ENCODE measurements around the gene ZBTB4.
A peak's percentile ranks its signal among the peaks of the same experiment; 100 is the strongest.
"Not testable (repeated sequence)": the region's sequence is repeated elsewhere in the genome, so short reads cannot be mapped to it uniquely, and the experiment has no call there.

Gene ZBTB4

GRCh38 chr17:7493941-7494340 lies 14.5 kb upstream of the ZBTB4 start:
- no peak for DNase-seq

DNA sequence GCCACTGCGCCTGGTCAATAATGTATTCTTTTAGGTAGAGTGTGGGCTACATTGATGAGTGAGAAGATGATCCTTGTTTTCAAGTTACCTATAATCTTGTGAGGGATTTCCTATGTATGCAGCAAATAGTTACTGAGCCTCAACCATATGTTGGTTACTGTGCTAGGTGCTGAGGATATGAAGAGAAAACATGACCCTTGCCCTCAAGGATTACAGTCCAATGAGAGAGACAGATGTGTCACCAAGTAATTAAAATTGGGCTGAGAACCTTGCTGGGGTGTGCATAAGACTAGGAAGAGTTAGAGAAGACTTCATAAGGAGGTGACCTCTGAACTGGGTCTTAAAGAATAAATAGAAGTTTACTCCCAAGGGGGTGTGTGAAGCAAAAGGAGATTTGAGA lies 12.2 kb upstream of the ZBTB4 start:
- no peak for DNase-seq

- no peak for DNase-seq
These were observed 10.7 kb upstream of the ZBTB4 start for GRCh38 chr17:7490144-7490543.

DNA sequence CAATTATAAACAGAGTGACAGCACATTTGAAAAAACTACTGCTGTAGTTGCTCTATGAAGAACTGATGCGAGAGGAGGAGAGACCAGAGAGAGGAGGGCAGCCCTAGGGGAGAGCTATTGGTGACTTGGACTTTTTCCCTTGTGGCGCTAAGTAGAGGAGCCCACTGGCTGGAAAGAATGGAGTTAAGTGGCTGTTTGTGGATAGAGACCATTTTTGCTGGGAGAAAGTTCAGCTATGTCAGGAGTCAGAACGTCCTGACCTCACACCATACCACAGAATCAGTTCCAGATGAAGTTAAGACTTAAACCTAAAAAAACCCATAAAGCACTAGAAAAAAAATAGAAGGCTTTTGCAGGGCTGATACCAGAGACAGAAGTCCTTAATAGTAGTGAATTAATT lies 6.8 kb upstream of the ZBTB4 start:
- DNase-seq = no peak

GRCh38 chr17:7484919-7485377 lies 5.5 kb upstream of the ZBTB4 start:
- no peak for DNase-seq

- peak; percentile 89 for DNase-seq
These were observed 4.9 kb upstream of the ZBTB4 start, which contains the start of gene POLR2A for GRCh38 chr17:7484067-7484918. Gene POLR2A, plus strand, starts transcription at chr17:7484366.

- peak; percentile 69 for DNase-seq
These were observed 4.0 kb upstream of the ZBTB4 start for GRCh38 chr17:7483255-7484066.

GRCh38 chr17:7482742-7483088 lies 3.3 kb upstream of the ZBTB4 start:
- DNase-seq = not testable (repeated sequence)

DNA sequence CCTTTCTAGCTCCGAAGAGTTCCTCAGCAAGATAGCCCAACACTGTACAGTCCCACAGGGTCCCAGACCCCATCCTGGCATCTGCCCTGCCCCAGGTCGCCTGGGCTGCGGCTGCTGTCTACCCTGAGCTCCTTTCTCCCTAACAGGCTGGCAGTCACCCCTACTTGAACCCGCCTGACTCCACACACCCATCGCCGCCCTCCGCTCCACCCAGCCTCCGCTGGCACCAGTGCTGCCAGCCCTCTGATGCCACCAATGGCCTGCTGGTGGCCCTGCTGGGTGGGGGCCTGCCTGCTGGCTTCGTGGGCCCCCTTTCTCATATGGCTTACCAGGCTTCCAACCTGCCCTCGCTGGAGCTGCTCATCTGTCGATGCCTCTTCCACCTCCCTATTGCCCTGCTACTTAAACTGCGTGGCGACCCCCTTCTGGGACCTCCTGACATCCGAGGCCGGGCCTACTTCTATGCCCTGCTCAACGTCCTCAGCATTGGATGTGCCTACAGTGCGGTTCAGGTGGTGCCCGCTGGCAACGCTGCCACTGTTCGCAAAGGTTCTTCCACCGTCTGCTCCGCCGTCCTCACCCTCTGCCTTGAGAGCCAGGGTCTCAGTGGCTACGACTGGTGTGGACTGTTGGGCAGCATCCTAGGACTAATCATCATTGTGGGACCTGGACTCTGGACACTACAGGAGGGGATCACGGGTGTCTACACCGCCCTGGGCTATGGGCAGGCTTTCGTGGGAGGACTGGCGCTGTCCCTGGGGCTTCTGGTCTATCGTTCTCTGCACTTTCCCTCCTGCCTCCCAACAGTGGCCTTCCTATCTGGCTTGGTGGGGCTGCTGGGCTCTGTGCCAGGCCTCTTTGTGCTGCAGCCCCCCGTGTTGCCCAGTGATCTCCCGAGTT lies 2.7 kb upstream of the ZBTB4 start:
- not testable (repeated sequence) for DNase-seq

DNA sequence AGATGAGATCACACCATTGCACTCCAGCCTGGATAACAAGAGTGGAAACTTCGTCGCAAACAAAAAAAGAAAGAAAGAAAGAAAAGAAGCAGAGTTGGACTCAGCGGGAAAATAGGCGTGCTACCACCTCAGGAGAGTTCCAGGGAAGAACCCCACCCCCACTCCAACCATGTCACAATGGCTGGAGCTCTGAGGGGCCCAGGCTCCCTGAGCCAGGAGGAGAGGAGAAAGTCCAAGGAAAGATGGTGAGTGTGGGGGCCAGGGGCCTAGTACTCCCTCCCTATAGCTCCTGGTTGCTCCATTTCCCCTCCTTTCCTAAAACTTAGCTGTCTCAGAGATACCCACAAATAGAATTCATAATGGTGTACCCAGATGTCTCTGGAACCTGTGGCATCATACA lies 1.8 kb upstream of the ZBTB4 start, which contains the start of gene SLC35G6:
Gene SLC35G6 (plus strand): TSS at position 172 of the 400 bp plus-strand sequence. CDS start 71 bp downstream, at position 243.
- DNase-seq = not testable (repeated sequence)

GRCh38 chr17:7480089-7480384 lies 606 bp upstream of the ZBTB4 start:
- no peak for DNase-seq

DNA sequence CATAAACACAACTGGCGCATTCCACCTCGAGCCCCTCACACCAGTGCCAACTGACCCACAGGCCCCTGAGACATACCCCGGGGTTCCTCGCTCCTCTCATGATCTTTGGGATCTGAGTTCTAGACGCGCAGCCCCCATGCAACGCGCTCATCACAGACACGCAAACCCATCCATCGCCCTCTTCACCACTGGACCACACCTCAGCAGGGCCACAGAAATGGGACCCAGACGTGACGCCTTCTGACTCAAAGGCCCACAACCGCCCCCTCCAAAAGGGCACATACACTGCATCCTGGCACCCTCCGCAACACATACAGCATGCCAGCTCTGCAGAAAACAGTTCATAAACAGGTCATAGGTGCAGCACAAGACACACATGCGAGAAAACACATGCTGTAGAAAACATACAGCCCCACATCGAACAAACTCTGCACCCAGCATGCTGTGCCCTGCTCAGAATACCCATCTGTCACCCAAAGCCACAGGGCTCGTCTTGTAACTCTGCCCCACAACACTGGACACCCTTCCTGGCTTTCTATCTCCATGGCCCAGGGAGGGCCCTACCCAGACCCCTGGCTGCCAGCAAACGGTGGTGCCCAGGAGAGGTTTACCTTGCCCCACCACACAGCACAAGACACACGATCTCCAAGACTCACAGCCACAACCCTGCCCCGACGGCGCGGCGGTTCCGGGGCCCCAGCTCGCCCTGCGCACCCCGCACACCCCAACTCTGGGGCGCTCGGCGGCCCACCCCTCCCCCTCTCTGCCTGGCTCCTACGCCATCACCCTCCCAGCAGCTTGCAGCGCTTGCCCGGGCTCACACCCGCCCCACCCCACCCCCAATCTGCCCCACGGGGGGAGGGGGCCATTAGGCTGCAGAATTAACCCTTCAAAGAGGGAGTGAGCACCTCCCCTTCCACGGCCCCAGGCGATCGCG lies 887 bp downstream of the ZBTB4 start:
- DNase-seq = no peak

DNA sequence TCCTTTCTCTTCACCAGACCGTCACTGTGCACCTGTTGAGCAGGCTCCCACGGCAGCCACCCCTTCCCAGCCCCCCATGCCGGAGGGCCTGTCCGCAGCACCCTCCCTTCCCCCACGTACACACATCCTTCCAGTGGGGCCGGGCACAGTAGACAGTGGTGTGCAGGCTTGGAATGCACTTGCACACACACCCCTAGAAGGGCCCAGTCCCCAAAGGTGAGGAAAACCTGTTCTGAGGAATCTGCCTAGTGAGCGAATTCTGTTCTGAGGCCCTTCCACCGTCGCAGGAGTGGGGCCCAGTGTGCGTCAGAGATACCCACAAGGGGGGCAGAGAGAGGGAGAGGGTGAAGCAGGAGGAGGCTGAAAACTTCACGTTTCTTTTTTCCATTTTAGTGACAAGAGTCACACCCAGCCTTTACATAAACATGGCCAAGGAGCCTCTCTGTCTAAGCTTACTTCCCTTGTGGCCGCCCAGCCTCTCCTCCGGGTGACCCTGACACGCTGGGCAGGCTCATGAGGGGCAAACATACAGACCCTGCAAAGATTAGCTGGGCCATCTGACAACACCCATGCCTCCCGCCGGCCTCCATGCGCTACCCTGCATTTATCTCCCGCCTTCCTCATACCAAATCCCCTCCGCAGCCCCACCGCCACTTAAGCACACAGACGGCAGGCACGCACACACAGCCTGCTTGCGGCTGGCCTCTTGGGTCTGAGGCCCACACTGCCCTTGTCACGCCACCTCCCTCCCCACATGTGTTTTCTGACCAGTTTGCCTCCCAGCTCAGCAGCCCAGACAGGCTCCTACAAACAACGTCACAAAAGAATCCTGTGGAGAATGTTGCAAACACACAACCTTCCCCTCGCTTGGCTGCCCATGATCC lies 1.8 kb downstream of the ZBTB4 start:
- DNase-seq = no peak

GRCh38 chr17:7476951-7477350 lies 2.5 kb downstream of the ZBTB4 start:
- DNase-seq = no peak

GRCh38 chr17:7476494-7476893 lies 2.9 kb downstream of the ZBTB4 start:
- no peak for DNase-seq

DNA sequence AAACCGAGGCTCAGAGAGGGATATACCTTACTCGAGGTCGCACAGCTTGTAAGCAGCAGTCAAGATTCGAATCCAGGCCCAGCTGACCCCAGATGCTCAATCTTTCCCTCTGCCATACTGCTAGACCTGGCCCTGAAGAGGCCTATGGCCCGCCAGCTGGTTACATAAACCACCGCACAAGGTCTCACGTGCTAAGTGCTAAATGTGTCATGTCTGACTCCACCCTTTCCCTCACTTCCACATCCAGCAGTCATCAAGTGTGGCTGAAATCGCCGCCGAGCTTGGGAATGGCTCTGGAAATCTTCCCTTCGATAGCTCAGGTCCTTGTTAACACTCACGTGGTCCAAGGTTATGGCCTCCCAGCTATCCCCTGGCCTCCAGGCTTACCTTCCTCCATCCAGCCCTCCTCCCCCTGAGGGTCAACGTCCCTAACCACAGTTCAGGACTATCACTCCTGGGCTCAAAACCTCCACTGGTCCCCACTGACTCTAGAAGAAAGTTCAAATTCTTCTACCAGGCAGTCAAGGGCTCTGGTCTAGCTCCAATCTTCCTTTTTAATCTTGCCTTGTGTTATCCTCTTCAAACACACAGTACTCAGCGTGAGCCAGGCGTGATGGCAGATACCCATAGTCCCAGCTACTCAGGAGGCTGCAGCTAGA lies 3.5 kb downstream of the ZBTB4 start:
- no peak for DNase-seq

DNA sequence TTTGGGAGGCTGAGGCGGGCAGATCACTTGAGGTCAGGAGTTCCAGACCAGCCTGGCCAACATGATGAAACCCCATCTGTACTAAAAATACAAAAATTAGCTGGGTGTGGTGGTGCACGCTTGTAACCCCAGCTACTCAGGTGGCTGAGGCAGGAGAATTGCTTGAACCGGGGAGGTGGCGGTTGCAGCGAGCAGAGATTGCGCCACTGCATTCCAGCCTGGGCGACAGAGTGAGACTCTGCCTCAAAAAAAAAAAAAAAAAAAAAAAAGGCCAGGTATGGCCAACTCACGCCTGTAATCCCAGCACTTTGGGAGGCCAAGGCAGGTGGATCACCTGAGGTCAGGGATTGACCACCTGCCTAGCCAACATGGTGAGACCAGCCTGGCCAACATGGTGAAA lies 4.7 kb downstream of the ZBTB4 start:
- not testable (repeated sequence) for DNase-seq

GRCh38 chr17:7471729-7472128 lies 7.7 kb downstream of the ZBTB4 start:
- no peak for DNase-seq

DNA sequence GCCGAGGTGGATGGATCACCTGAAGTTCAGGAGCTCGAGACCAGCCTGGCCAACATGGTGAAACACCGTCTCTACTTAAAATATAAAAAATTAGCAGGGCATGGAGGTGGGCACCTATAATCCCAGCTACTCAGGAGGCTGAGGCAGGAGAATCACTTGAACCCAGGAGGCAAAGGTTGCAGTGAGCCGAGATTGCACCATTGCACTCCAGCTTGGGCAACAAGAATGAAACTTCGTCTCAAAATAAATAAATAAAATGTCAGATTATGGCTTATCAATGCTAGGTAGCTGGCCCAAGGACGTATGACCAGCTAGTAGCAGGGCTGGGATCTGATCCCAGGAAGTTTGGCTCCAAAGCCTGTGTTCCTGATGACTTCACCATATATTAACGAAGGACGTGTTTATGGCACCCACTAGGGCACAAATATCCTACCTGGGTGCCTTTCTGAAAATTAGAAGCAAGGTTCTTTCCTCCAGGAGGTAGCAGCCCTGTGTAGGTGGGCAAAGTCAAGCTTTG lies 8.9 kb downstream of the ZBTB4 start:
- DNase-seq = not testable (repeated sequence)

GRCh38 chr17:7469843-7470242 lies 9.6 kb downstream of the ZBTB4 start:
- not testable (repeated sequence) for DNase-seq

All from NK-92 treated with Interleukin-12 subunit alpha and Interleukin-12 subunit beta, amount 100 ng/mL, for 24 hours (cell line).